H9 (cell line): ENCODE data around the gene LRRC26. TPM values are rescaled to one million over a fixed set of nuclear protein-coding genes. Genes with fewer than 3 reads are reported as not detected.

Experiments used
- DNase-seq: peaks from one replicate; pipeline ENCODE4 v3.0.0-alpha.2; 2017
- H2AFZ ChIP-seq: one replicate; pipeline ENCODE4 v1.6.1; 2013; ENCODE audit warnings: mild to moderate bottlenecking, low read length, control low read depth, moderate library complexity
- H2AK5ac ChIP-seq: 2 replicates; pipeline ENCODE4 v1.6.1; 2013; ENCODE audit warnings: low read length, control low read depth, mixed read lengths; ENCODE audit not compliant: insufficient read length
- H2BK120ac ChIP-seq: one replicate; pipeline ENCODE4 v1.6.1; 2013; ENCODE audit warnings: low read depth, mild to moderate bottlenecking, low read length, control low read depth, inconsistent platforms; ENCODE audit not compliant: poor library complexity, severe bottlenecking
- H2BK12ac ChIP-seq: 2 replicates; pipeline ENCODE4 v1.6.1; 2013; ENCODE audit warnings: low read length, control low read depth, mixed read lengths, low read depth; ENCODE audit not compliant: insufficient read length
- H2BK15ac ChIP-seq: 2 replicates; pipeline ENCODE4 v1.6.1; 2013; ENCODE audit warnings: low read depth, low read length, control low read depth
- H2BK20ac ChIP-seq: one replicate; pipeline ENCODE4 v1.6.1; 2013; ENCODE audit warnings: low read depth, mild to moderate bottlenecking, low read length, control low read depth, inconsistent platforms; ENCODE audit not compliant: poor library complexity, severe bottlenecking
- H2BK5ac ChIP-seq: 2 replicates; pipeline ENCODE4 v1.6.1; 2013; ENCODE audit warnings: low read length, control low read depth, mixed read lengths; ENCODE audit not compliant: insufficient read length
- H3K14ac ChIP-seq: 2 replicates; pipeline ENCODE4 v1.6.1; 2013; ENCODE audit warnings: low read length, control low read depth; ENCODE audit not compliant: insufficient read depth
- H3K18ac ChIP-seq: 2 replicates; pipeline ENCODE4 v1.6.1; 2013; ENCODE audit warnings: low read depth, mild to moderate bottlenecking, mixed read lengths, low read length, control low read depth; ENCODE audit not compliant: insufficient read length
- H3K23ac ChIP-seq: 2 replicates; pipeline ENCODE4 v1.6.1; 2013; ENCODE audit warnings: low read length, control low read depth, mixed read lengths, low read depth; ENCODE audit not compliant: insufficient read length
- H3K23me2 ChIP-seq: 2 replicates; pipeline ENCODE4 v1.6.1; 2013; ENCODE audit warnings: low read depth, mild to moderate bottlenecking, mixed read lengths, low read length, control low read depth; ENCODE audit not compliant: insufficient read length, poor library complexity, severe bottlenecking
- H3K27ac ChIP-seq: 2 replicates; pipeline ENCODE4 v1.5.1; 2013; ENCODE audit warnings: low read length, control low read depth, mixed read lengths, low read depth; ENCODE audit not compliant: insufficient read length
- H3K27me3 ChIP-seq: 2 replicates; pipeline ENCODE4 v1.6.1; 2013; ENCODE audit warnings: low read length, control low read depth, inconsistent platforms; ENCODE audit not compliant: insufficient read depth
- H3K4ac ChIP-seq: 2 replicates; pipeline ENCODE4 v1.6.1; 2013; ENCODE audit warnings: low read depth, mild to moderate bottlenecking, control low read depth, inconsistent platforms, low read length, moderate library complexity
- H3K4me1 ChIP-seq: 2 replicates; pipeline ENCODE4 v1.6.1; 2013; ENCODE audit warnings: low read length, control low read depth, inconsistent platforms; ENCODE audit not compliant: insufficient read depth
- H3K4me2 ChIP-seq: 2 replicates; pipeline ENCODE4 v1.6.1; 2013; ENCODE audit warnings: low read length, control low read depth, mixed read lengths; ENCODE audit not compliant: insufficient read length, insufficient read depth
- H3K56ac ChIP-seq: 2 replicates; pipeline ENCODE4 v1.6.1; 2013; ENCODE audit warnings: low read depth, mild to moderate bottlenecking, mixed read lengths, low read length, control low read depth; ENCODE audit not compliant: insufficient read length
- H3K79me1 ChIP-seq: 2 replicates; pipeline ENCODE4 v1.6.1; 2013; ENCODE audit warnings: low read depth, mild to moderate bottlenecking, moderate library complexity, low read length, control low read depth, inconsistent platforms; ENCODE audit not compliant: insufficient read depth, poor library complexity, severe bottlenecking
- H3K79me2 ChIP-seq: 2 replicates; pipeline ENCODE4 v1.6.1; 2013; ENCODE audit warnings: low read length, control low read depth, inconsistent platforms; ENCODE audit not compliant: insufficient read depth
- H3K9ac ChIP-seq: 2 replicates; pipeline ENCODE4 v1.6.1; 2013; ENCODE audit warnings: low read length, control low read depth, mixed read lengths; ENCODE audit not compliant: insufficient read length; ENCODE audit errors: extremely low read depth
- H3K9me3 ChIP-seq: one replicate; pipeline ENCODE4 v1.6.1; 2013; ENCODE audit warnings: low read depth, low read length, inconsistent platforms; ENCODE audit not compliant: control insufficient read depth
- H3T11ph ChIP-seq: one replicate; pipeline ENCODE4 v1.6.1; 2013; ENCODE audit warnings: mild to moderate bottlenecking, low read length, control low read depth, inconsistent platforms
- H4K20me1 ChIP-seq: one replicate; pipeline ENCODE4 v1.6.1; 2013; ENCODE audit not compliant: control insufficient read depth, insufficient read length, insufficient read depth
- H4K5ac ChIP-seq: 2 replicates; pipeline ENCODE4 v1.6.1; 2013; ENCODE audit warnings: low read depth, mild to moderate bottlenecking, mixed read lengths, low read length, control low read depth; ENCODE audit not compliant: insufficient read length
- H4K8ac ChIP-seq: replicated peaks from 2 replicates; pipeline ENCODE4 v1.6.1; 2013; ENCODE audit warnings: low read length, control low read depth, mixed read lengths, low read depth; ENCODE audit not compliant: insufficient read length
- H4K91ac ChIP-seq: 2 replicates; pipeline ENCODE4 v1.6.1; 2013; ENCODE audit warnings: low read depth, mild to moderate bottlenecking, moderate library complexity, mixed read lengths, low read length, control low read depth; ENCODE audit not compliant: insufficient read length
- H3K27ac Mint-ChIP-seq, 3 experiments: 2 replicates in 2 of 3; 3 replicates in 1 of 3; pipeline ENCODE4 v1.8.0; 2020 to 2021; ENCODE audit warnings: mixed read lengths in 3 of 3, mild to moderate bottlenecking in 1 of 3, moderate library complexity in 1 of 3
- H3K27me3 Mint-ChIP-seq: 2 replicates; pipeline ENCODE4 v1.8.0; 2021; ENCODE audit warnings: low read depth, mild to moderate bottlenecking, moderate library complexity, mixed read lengths
- H3K36me3 Mint-ChIP-seq, 3 experiments: 2 replicates in 2 of 3; 3 replicates in 1 of 3; pipeline ENCODE4 v1.8.0; 2020 to 2021; ENCODE audit warnings: low read depth in 3 of 3, mixed read lengths in 3 of 3; ENCODE audit not compliant: insufficient read depth in 1 of 3
- H3K4me1 Mint-ChIP-seq, 2 experiments: 2 replicates each; pipeline ENCODE4 v1.8.0; 2020; ENCODE audit warnings: mixed read lengths in 2 of 2
- H3K4me3 Mint-ChIP-seq, 2 experiments: 2 replicates in 1 of 2; 3 replicates in 1 of 2; pipeline ENCODE4 v1.8.0; 2020 to 2021; ENCODE audit warnings: mild to moderate bottlenecking in 2 of 2, mixed read lengths in 2 of 2, moderate library complexity in 1 of 2
- H3K9me3 Mint-ChIP-seq, 2 experiments: 2 replicates in 1 of 2; 3 replicates in 1 of 2; pipeline ENCODE4 v1.8.0; 2020; ENCODE audit warnings: mild to moderate bottlenecking in 2 of 2, mixed read lengths in 2 of 2, moderate library complexity in 1 of 2
- WGBS: extraction: QIAGEN DNeasy Blood & Tissue Kit; methylation state at CpG from one replicate; pipeline ENCODE4 v1.1.7; 2013; ENCODE audit warnings: missing lambda C conversion rate, low lambda C conversion rate, mixed read lengths; ENCODE audit not compliant: insufficient read length; ENCODE audit errors: extremely low coverage; 5-methylcytosine and 5-hydroxymethylcytosine counted together
- total RNA-seq: library from RNA; stranded (reverse); gene quantifications from 2 replicates; pipeline ENCODE4 v1.2.1, GENCODE V29; 2021
- TF ChIP-seq, protein P1 (sequence below): fragments of 200-600 bp; sonication (generic); conservative IDR thresholded peaks from 3 replicates; pipeline ENCODE4 v1.8.0; 2021; ENCODE audit warnings: antibody characterized with exemption, mild to moderate bottlenecking

The LRRC26 gene
- total RNA-seq, 1 experiment from 2014 or later: 0.96 TPM

DNA sequence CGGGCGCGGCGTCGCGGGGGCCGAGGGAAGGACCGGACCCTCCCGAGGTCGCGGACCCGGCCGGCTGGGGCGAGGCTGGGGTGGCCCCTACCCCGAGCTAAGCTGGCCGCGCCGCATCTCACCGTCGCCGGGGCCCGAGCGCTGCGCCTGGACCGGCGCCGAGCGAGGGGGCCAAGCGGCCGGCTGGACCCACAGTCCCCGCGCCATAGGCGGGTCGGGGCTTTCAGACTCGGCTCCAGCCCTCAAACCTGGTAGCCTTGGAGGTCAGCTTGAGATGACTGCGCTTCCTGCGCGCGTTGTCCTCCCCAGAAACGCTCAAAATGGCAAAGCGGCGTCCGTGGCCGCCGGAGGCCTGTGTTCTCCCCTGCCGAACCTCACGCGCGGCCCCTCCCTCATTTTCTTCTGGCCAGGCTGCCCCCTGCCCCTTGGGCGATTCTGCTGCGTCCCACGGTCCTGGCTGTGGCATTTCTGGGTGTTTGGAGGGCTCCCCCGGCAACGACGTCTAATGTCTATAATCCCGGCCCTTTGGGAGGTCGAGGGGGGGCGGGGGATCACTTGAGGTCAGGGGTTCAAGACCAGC is 39.6 kb downstream of the LRRC26 start:
- no peaks in the 10 kb centered on the region for H3K9me3 Mint-ChIP-seq
- no peak overlapping the region for H2BK15ac ChIP-seq

More for the DNA sequence above, 39.6 kb downstream of the LRRC26 start:
- H3K9ac ChIP-seq: no peak overlapping the region
- H3K56ac ChIP-seq: no peak overlapping the region
- H3K4me1 ChIP-seq: no peaks in the 10 kb centered on the region
- no peak overlapping the region for H2AK5ac ChIP-seq
- peak; percentile 34 for DNase-seq
- Mint-ChIP-seq H3K4me3 (peak overlapping the region; percentile 69 to 87), H3K27me3 (peaks cover 47% of the 10 kb centered on the region), H3K36me3 (no peaks in the 10 kb centered on the region; a peak in 1 of 7 replicates), H3K4me1 (peaks cover 14 to 17% of the 10 kb centered on the region in 2 experiments), H3K27ac (peak overlapping the region in 1 of 3 experiments; percentile 70; a peak in 1 of 7 replicates)
- H3T11ph ChIP-seq: no peak overlapping the region
- H2BK12ac ChIP-seq: no peak overlapping the region
- H2BK5ac ChIP-seq: no peak overlapping the region
- no peak overlapping the region for H4K8ac ChIP-seq
- no peaks in the 10 kb centered on the region for H4K20me1 ChIP-seq
- peaks cover 4% of the 10 kb centered on the region for H3K23me2 ChIP-seq
- no peaks in the 10 kb centered on the region for H3K9me3 ChIP-seq
- H4K5ac ChIP-seq: no peak overlapping the region
- no peak overlapping the region for H2BK20ac ChIP-seq
- no peaks in the 10 kb centered on the region for H3K79me1 ChIP-seq
- H3K23ac ChIP-seq: no peak overlapping the region
- H3K27me3 ChIP-seq: no peaks in the 10 kb centered on the region
- no peak overlapping the region for H3K4ac ChIP-seq
- H2BK120ac ChIP-seq: no peak overlapping the region
- H3K4me2 ChIP-seq: peak overlapping the region; percentile 71
- no peak overlapping the region for H4K91ac ChIP-seq
- WGBS: no CpG with 5 or more reads among the region's 58 CpGs
- no peaks in the 10 kb centered on the region for H3K79me2 ChIP-seq
- no peak overlapping the region for H3K27ac ChIP-seq
- TF ChIP-seq, protein P1, sequence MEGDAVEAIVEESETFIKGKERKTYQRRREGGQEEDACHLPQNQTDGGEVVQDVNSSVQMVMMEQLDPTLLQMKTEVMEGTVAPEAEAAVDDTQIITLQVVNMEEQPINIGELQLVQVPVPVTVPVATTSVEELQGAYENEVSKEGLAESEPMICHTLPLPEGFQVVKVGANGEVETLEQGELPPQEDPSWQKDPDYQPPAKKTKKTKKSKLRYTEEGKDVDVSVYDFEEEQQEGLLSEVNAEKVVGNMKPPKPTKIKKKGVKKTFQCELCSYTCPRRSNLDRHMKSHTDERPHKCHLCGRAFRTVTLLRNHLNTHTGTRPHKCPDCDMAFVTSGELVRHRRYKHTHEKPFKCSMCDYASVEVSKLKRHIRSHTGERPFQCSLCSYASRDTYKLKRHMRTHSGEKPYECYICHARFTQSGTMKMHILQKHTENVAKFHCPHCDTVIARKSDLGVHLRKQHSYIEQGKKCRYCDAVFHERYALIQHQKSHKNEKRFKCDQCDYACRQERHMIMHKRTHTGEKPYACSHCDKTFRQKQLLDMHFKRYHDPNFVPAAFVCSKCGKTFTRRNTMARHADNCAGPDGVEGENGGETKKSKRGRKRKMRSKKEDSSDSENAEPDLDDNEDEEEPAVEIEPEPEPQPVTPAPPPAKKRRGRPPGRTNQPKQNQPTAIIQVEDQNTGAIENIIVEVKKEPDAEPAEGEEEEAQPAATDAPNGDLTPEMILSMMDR: no peak
- H2AFZ ChIP-seq: no peak overlapping the region
- H3K14ac ChIP-seq: peak overlapping the region; percentile 89; the same call in 1 of the 2 replicates
- H3K18ac ChIP-seq: no peak overlapping the region
